IMR-90 (cell line): ENCODE measurements around the gene CIAO2B.

Experiments
- CEBPB ChIP-seq: IDR thresholded peaks from 2 replicates; pipeline ENCODE4 v1.6.1; 2012; ENCODE audit warnings: low read depth, low read length, improper control_type of control experiment
- CTCF ChIP-seq: conservative IDR thresholded peaks from 2 replicates; pipeline ENCODE4 v1.5.1; 2012; ENCODE audit warnings: mild to moderate bottlenecking, low read depth, low read length, improper control_type of control experiment
- FOS ChIP-seq: fragments of 150-350 bp; IDR thresholded peaks from 2 replicates; pipeline ENCODE4 v1.6.1; 2016; ENCODE audit warnings: low read depth, low read length
- POLR2A ChIP-seq: IDR thresholded peaks from 2 replicates; pipeline ENCODE4 v1.6.1; 2012; ENCODE audit warnings: mild to moderate bottlenecking, low read depth, low read length
- RAD21 ChIP-seq: IDR thresholded peaks from 2 replicates; pipeline ENCODE4 v1.6.1; 2012; ENCODE audit warnings: low read length, improper control_type of control experiment

GRCh38 chr16:66902648-66903543 lies 31.3 kb downstream of the CIAO2B start:
- TF ChIP-seq POLR2A: no peak
- TF ChIP-seq CEBPB: no peak
- TF ChIP-seq CTCF: 0 out of 2 replicates have a peak, but pooled peaks have one; percentile 3
- no peak for TF ChIP-seq RAD21
- no peak for TF ChIP-seq FOS
